Urinary bladder (tissue), 4 donors: ENCODE data around the gene ZNG1F. TPM values are rescaled to one million over a fixed set of nuclear protein-coding genes. Genes with fewer than 3 reads are reported as not detected.
"Not testable (repeated sequence)": the region's sequence is repeated elsewhere in the genome, so short reads cannot be mapped to it uniquely, and the experiment has no call there.

Experiments
- DNase-seq: peaks from one replicate; pipeline ENCODE4 v3.0.0-alpha.2; 2015; ENCODE audit errors: extremely low spot score
- H3K27ac ChIP-seq: one replicate; pipeline ENCODE4 v1.5.1; 2013; ENCODE audit warnings: low read depth, mild to moderate bottlenecking, moderate library complexity
- H3K36me3 ChIP-seq: one replicate; pipeline ENCODE4 v1.6.1; 2013; ENCODE audit warnings: mild to moderate bottlenecking, moderate library complexity; ENCODE audit not compliant: insufficient read depth
- H3K4me1 ChIP-seq: one replicate; pipeline ENCODE4 v1.6.1; 2013; ENCODE audit warnings: mild to moderate bottlenecking, moderate library complexity; ENCODE audit not compliant: insufficient read depth
- H3K4me3 ChIP-seq: one replicate; pipeline ENCODE4 v1.5.1; 2013; ENCODE audit warnings: low read depth, low read length
- WGBS: extraction: QIAGEN DNeasy Blood & Tissue Kit; methylation state at CpG from one replicate; pipeline ENCODE4 v1.1.7; 2013; 5-methylcytosine and 5-hydroxymethylcytosine counted together
- polyA plus RNA-seq: library from polyadenylated mRNA; stranded (reverse); fragments of 200-250 nt; gene quantifications from one replicate; pipeline ENCODE4 v1.2.3, GENCODE V29; 2013
- total RNA-seq: library from RNA; depleted of rRNA; stranded (reverse); fragments of >200 nt; gene quantifications from one replicate; pipeline ENCODE4 v1.2.3, GENCODE V29; 2014
- donor health status: healthy with polysubstance abuse.
- donor health status: healthy.

The ZNG1F gene
- total and polyA plus RNA-seq, 2 donors = 5.3 to 21.6 TPM

- H3K36me3 ChIP-seq, H3K27ac ChIP-seq, H3K4me1 ChIP-seq, DNase-seq, H3K4me3 ChIP-seq: not testable (repeated sequence)
- WGBS = 11% methylated on average over 18 of the region's 22 CpGs
These were observed 80.3 kb downstream of the ZNG1F start for GRCh38 chr9:41108816-41109215.

- H3K27ac ChIP-seq, H3K36me3 ChIP-seq, H3K4me1 ChIP-seq, H3K4me3 ChIP-seq, DNase-seq: not testable (repeated sequence)
- WGBS = 14% methylated on average over 25 of the region's 34 CpGs
These were observed 82.5 kb downstream of the ZNG1F start for GRCh38 chr9:41106472-41107116.

GRCh38 chr9:41105557-41106253, 83.4 kb downstream of the ZNG1F start:
- H3K4me1 ChIP-seq, DNase-seq, H3K4me3 ChIP-seq, H3K27ac ChIP-seq, H3K36me3 ChIP-seq: not testable (repeated sequence)
- 53% methylated on average over 8 of the region's 13 CpGs for WGBS

GRCh38 chr9:41104542-41104941, 84.6 kb downstream of the ZNG1F start:
- not testable (repeated sequence) for DNase-seq, H3K36me3 ChIP-seq, H3K4me3 ChIP-seq, H3K4me1 ChIP-seq, H3K27ac ChIP-seq
- 20% methylated on average over 10 of the region's 19 CpGs for WGBS

GRCh38 chr9:41100508-41100907, 88.6 kb downstream of the ZNG1F start:
- H3K36me3 ChIP-seq, H3K4me3 ChIP-seq, H3K27ac ChIP-seq, H3K4me1 ChIP-seq, DNase-seq: not testable (repeated sequence)
- WGBS = 61% methylated on average over 4 of the region's 7 CpGs

GRCh38 chr9:41098759-41099158, 90.4 kb downstream of the ZNG1F start:
- not testable (repeated sequence) for H3K4me1 ChIP-seq, H3K4me3 ChIP-seq, DNase-seq, H3K36me3 ChIP-seq, H3K27ac ChIP-seq
- WGBS = 63% methylated on average over 4 of the region's 4 CpGs

- 47% methylated on average over 1 of the region's 2 CpGs for WGBS
- not testable (repeated sequence) for H3K27ac ChIP-seq, DNase-seq
These were observed 94.1 kb downstream of the ZNG1F start for GRCh38 chr9:41095060-41095459.

GRCh38 chr9:41094010-41094773, 94.9 kb downstream of the ZNG1F start:
- not testable (repeated sequence) for H3K36me3 ChIP-seq, H3K4me1 ChIP-seq, H3K27ac ChIP-seq, H3K4me3 ChIP-seq, DNase-seq
- 42% methylated on average over 5 of the region's 9 CpGs for WGBS

More at GRCh38 chr9:41095060-41095459, 94.1 kb downstream of the ZNG1F start:
- H3K36me3 ChIP-seq, H3K4me3 ChIP-seq, H3K4me1 ChIP-seq: not testable (repeated sequence)

- H3K27ac ChIP-seq, H3K4me1 ChIP-seq, DNase-seq, H3K36me3 ChIP-seq, H3K4me3 ChIP-seq: not testable (repeated sequence)
These were observed 98.2 kb downstream of the ZNG1F start for GRCh38 chr9:41090922-41091321.

- H3K36me3 ChIP-seq, H3K4me3 ChIP-seq, H3K4me1 ChIP-seq, H3K27ac ChIP-seq, DNase-seq: not testable (repeated sequence)
- WGBS = 64% methylated on average over 1 of the region's 1 CpG
These were observed 98.7 kb downstream of the ZNG1F start for GRCh38 chr9:41090386-41090785.

- H3K4me1 ChIP-seq, H3K36me3 ChIP-seq, H3K4me3 ChIP-seq, H3K27ac ChIP-seq, DNase-seq: not testable (repeated sequence)
- 11% methylated on average over 9 of the region's 11 CpGs for WGBS
These were observed 100.6 kb downstream of the ZNG1F start for GRCh38 chr9:41088450-41089059.

- whole genome bisulfite sequencing = 40% methylated on average over 5 of the region's 5 CpGs
- H3K4me1 ChIP-seq = not testable (repeated sequence)
These were observed 101.2 kb downstream of the ZNG1F start for GRCh38 chr9:41087929-41088328.

GRCh38 chr9:41087157-41087780, 101.8 kb downstream of the ZNG1F start:
- DNase-seq = not testable (repeated sequence)
- 39% methylated on average over 4 of the region's 5 CpGs for WGBS

More at GRCh38 chr9:41087929-41088328, 101.2 kb downstream of the ZNG1F start:
- H3K27ac ChIP-seq, H3K36me3 ChIP-seq, H3K4me3 ChIP-seq, DNase-seq: not testable (repeated sequence)

More at GRCh38 chr9:41087157-41087780, 101.8 kb downstream of the ZNG1F start:
- H3K4me1 ChIP-seq, H3K4me3 ChIP-seq, H3K27ac ChIP-seq, H3K36me3 ChIP-seq: not testable (repeated sequence)
